Measurements from ENCODE around the gene DZANK1. TPM values are rescaled to one million over a fixed set of nuclear protein-coding genes. Genes with fewer than 3 reads are reported as not detected.

Gene DZANK1
- polyA plus RNA-seq, 1 donor (not counting 4 experiments of a cell fraction or from before 2014, with no cell fraction given) = 3.0 TPM

GRCh38 chr20:18481596-18481995, 14.8 kb upstream of the DZANK1 start:
- no peak for FAIRE-seq
- TF ChIP-seq EZH2 (IDR thresholded peaks at IDR 0.05; ENCODE audit: low read length) = no peak
- TF ChIP-seq CTCF (optimal IDR thresholded peaks at IDR 0.05 in 1 of 3, IDR thresholded peaks at IDR 0.05 in 1 of 3, conservative IDR thresholded peaks at IDR 0.05 in 1 of 3; ENCODE audit: extremely low read depth in 1 of 3, insufficient read depth in 2 of 3, low read length in 3 of 3) = no peak
- Histone ChIP-seq H3K36me3 (ENCODE audit: control insufficient read depth in 2 of 2, extremely low read depth in 1 of 2, insufficient read depth in 2 of 2, low read length in 2 of 2) (peaks cover 10 to 16% of the 10 kb centered on the region in 2 experiments), H3K4me2 (ENCODE audit: control insufficient read depth, extremely low read depth, insufficient read depth, low read depth, low read length) (no peak overlapping the region), H2AFZ (ENCODE audit: control insufficient read depth, low read length) (no peak overlapping the region), H3K4me3 (ENCODE audit: control insufficient read depth in 2 of 3, extremely low read depth in 1 of 3, insufficient read depth in 2 of 3, low read depth in 1 of 3, low read length in 3 of 3) (no peak overlapping the region), H3K27me3 (ENCODE audit: control insufficient read depth, extremely low read depth, insufficient read depth, low read length) (no peaks in the 10 kb centered on the region), H3K4me1 (ENCODE audit: control insufficient read depth, extremely low read depth, insufficient read depth, low read length) (no peaks in the 10 kb centered on the region), H3K9me1 (ENCODE audit: control insufficient read depth, extremely low read depth, insufficient read depth, low read length) (no peaks in the 10 kb centered on the region), H3K79me2 (ENCODE audit: control insufficient read depth, insufficient read depth, low read length) (no peaks in the 10 kb centered on the region), H4K20me1 (ENCODE audit: control insufficient read depth, extremely low read depth, insufficient read depth, low read length) (no peaks in the 10 kb centered on the region), H3K27ac (ENCODE audit: control insufficient read depth, insufficient read depth, low read length) (no peak overlapping the region), H3K9me3 (ENCODE audit: control insufficient read depth, low read depth, low read length) (no peaks in the 10 kb centered on the region), H3K9ac (ENCODE audit: control insufficient read depth, extremely low read depth, insufficient read depth, low read length) (no peak overlapping the region)
- no peak for DNase-seq (ENCODE audit: low read depth, low spot score)
- dilution Hi-C loops (cut with MboI; ENCODE audit: extremely low pct_ligation_motif_present, low sequenced_read_pairs) = no loop called here

GRCh38 chr20:18477821-18478220, 11.0 kb upstream of the DZANK1 start:
- no peaks in the 10 kb centered on the region for H3K9me1 ChIP-seq (ENCODE audit: control insufficient read depth, extremely low read depth, insufficient read depth, low read length)
- dilution Hi-C loops (cut with MboI; ENCODE audit: extremely low pct_ligation_motif_present, low sequenced_read_pairs) = no loop called here
- H3K4me2 ChIP-seq (ENCODE audit: control insufficient read depth, extremely low read depth, insufficient read depth, low read depth, low read length) = no peak overlapping the region
- no peak overlapping the region for H3K27ac ChIP-seq (ENCODE audit: control insufficient read depth, insufficient read depth, low read length)
- no peak overlapping the region for H3K4me3 ChIP-seq (ENCODE audit: control insufficient read depth in 2 of 3, extremely low read depth in 1 of 3, insufficient read depth in 2 of 3, low read depth in 1 of 3, low read length in 3 of 3)
- H3K4me1 ChIP-seq (ENCODE audit: control insufficient read depth, extremely low read depth, insufficient read depth, low read length) = no peaks in the 10 kb centered on the region
- TF ChIP-seq CTCF (optimal IDR thresholded peaks at IDR 0.05 in 1 of 3, IDR thresholded peaks at IDR 0.05 in 1 of 3, conservative IDR thresholded peaks at IDR 0.05 in 1 of 3; ENCODE audit: extremely low read depth in 1 of 3, insufficient read depth in 2 of 3, low read length in 3 of 3) = no peak
- TF ChIP-seq EZH2 (IDR thresholded peaks at IDR 0.05; ENCODE audit: low read length) = no peak
- no peak overlapping the region for H3K9ac ChIP-seq (ENCODE audit: control insufficient read depth, extremely low read depth, insufficient read depth, low read length)
- DNase-seq (ENCODE audit: low read depth, low spot score) (no peak), FAIRE-seq (no peak)
- no peaks in the 10 kb centered on the region for H4K20me1 ChIP-seq (ENCODE audit: control insufficient read depth, extremely low read depth, insufficient read depth, low read length)
- no peaks in the 10 kb centered on the region for H3K9me3 ChIP-seq (ENCODE audit: control insufficient read depth, low read depth, low read length)
- no peaks in the 10 kb centered on the region for H3K79me2 ChIP-seq (ENCODE audit: control insufficient read depth, insufficient read depth, low read length)
- no peaks in the 10 kb centered on the region for H3K27me3 ChIP-seq (ENCODE audit: control insufficient read depth, extremely low read depth, insufficient read depth, low read length)
- no peak overlapping the region for H2AFZ ChIP-seq (ENCODE audit: control insufficient read depth, low read length)
- H3K36me3 ChIP-seq (ENCODE audit: control insufficient read depth in 2 of 2, extremely low read depth in 1 of 2, insufficient read depth in 2 of 2, low read length in 2 of 2) = peaks cover 9 to 21% of the 10 kb centered on the region in 2 experiments

Data from keratinocyte (primary cell).